Activated naive CD4-positive, alpha-beta T cell treated with anti-CD3 and anti-CD28 coated beads, Interleukin-2, amount 50 U/mL, for 24 hours (primary cell): ENCODE data around the gene CLIC3.
"Not testable (repeated sequence)": the region's sequence is repeated elsewhere in the genome, so short reads cannot be mapped to it uniquely, and the experiment has no call there.

Experiments used
- H3K27ac Mint-ChIP-seq: one replicate; pipeline ENCODE4 v1.8.0; 2021; ENCODE audit warnings: mild to moderate bottlenecking, mixed read lengths
- H3K27me3 Mint-ChIP-seq: one replicate; pipeline ENCODE4 v1.8.0; 2021; ENCODE audit warnings: mixed read lengths
- H3K36me3 Mint-ChIP-seq: one replicate; pipeline ENCODE4 v1.8.0; 2021; ENCODE audit warnings: mixed read lengths
- H3K4me1 Mint-ChIP-seq: one replicate; pipeline ENCODE4 v1.8.0; 2021; ENCODE audit warnings: mixed read lengths
- H3K4me3 Mint-ChIP-seq: one replicate; pipeline ENCODE4 v1.8.0; 2021; ENCODE audit warnings: mild to moderate bottlenecking, mixed read lengths
- H3K9me3 Mint-ChIP-seq: one replicate; pipeline ENCODE4 v1.8.0; 2021; ENCODE audit warnings: mixed read lengths

The CLIC3 gene

DNA sequence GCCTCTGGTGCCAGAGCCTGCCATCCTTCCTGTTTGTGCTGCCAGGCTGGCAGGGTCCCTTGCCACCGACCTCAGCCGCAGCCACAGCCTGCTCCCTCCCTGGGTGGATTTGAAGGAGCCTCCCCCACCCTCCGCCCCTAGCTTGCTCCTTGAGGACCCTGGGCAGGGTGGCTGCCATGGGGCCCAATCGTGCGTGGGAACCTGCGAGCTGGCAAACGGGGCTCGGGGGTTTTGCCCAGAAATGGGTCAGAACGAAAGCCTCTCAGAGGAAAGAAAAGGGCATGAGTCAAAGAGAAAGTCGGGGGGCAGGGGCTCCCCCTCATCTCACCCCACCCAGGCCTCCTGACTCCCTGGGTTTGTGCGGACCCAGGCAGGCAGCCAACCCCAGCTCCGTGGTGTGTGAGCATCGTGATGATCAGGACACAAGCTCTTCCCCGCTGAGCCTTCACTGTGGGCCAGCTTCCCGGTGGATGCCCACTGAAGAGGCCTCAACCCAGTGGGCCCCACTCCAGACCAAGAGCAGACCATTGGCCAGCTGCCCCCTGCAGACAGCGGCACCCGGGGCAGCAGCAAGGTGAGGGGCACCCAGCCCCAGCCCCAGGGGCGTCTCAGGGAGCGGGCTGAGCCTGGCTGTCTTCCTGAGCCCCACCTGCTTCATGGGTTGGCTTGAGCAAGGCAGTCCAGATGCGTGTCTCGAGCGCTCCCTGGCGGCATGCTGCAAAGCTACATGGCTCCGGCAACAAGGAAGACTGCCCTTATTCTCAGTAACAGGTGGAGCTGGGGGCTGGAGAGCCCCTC, 38.5 kb upstream of the CLIC3 start:
- no peaks in the 10 kb centered on the region for H3K36me3 Mint-ChIP-seq
- H3K9me3 Mint-ChIP-seq: no peaks in the 10 kb centered on the region
- peak overlapping the region; percentile 69 for H3K4me3 Mint-ChIP-seq
- H3K27me3 Mint-ChIP-seq: no peaks in the 10 kb centered on the region
- peak overlapping the region; percentile 51 for H3K27ac Mint-ChIP-seq
- H3K4me1 Mint-ChIP-seq: peaks cover 28% of the 10 kb centered on the region

DNA sequence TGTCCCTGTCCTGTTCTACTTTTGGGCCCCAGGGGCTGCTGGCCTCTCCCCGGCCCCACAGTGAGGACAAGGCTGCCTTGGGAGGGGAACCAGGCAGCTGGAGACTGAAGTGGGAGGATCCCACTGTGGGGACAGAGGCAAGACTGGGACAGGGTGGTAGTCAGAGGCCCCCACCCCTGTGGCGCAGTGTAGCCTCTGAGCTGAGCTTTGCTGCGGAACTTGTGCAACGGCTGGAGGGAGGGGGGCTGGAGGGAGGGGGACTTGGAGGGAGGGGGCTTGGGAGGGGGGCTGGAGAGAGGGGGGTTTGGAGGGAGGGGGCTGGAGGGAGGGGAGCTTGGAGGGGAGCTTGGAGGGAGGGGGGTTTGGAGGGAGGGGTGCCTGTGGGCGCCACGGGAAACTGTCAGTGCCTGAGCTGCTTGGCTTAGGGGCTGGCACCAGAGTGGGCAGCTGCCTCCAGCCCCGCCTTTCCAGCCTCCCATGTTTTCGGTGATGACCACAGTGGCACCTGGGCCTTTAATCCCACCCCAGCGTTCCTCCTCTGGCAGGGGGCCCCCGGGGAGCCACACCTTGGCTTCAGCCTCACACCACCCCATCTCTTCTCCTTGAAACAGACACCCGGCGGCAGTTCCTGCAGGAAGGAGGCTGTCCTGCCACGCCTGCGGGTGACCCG, 37.8 kb upstream of the CLIC3 start:
- no peaks in the 10 kb centered on the region for H3K36me3 Mint-ChIP-seq
- H3K27me3 Mint-ChIP-seq: no peaks in the 10 kb centered on the region
- no peak overlapping the region for H3K27ac Mint-ChIP-seq
- peak overlapping the region; percentile 69 for H3K4me3 Mint-ChIP-seq
- H3K4me1 Mint-ChIP-seq: peaks cover 35% of the 10 kb centered on the region
- H3K9me3 Mint-ChIP-seq: no peaks in the 10 kb centered on the region

DNA sequence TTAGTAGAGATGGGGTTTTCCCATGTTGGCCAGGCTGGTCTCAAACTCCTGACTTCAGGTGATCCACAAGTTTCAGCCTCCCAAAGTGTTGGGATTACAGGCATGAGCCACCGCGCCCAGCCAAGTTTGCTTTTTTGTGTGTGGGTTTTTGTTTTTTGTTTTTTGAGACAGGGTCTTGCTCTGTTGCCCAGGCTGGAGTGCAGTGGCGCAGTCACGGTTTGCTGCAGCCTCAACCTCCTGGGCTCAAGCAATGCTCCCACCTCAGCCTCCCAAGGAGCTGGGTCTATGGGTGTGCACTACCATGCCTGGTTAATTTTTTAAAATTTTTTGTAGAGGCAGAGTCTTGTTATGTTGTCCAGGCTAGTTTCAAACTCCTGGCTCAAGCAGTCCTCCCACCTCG, 37.1 kb upstream of the CLIC3 start:
- not testable (repeated sequence) for H3K27ac Mint-ChIP-seq, H3K36me3 Mint-ChIP-seq, H3K9me3 Mint-ChIP-seq, H3K27me3 Mint-ChIP-seq
- peak overlapping the region; percentile 30 for H3K4me3 Mint-ChIP-seq
- peaks cover 35% of the 10 kb centered on the region for H3K4me1 Mint-ChIP-seq

DNA sequence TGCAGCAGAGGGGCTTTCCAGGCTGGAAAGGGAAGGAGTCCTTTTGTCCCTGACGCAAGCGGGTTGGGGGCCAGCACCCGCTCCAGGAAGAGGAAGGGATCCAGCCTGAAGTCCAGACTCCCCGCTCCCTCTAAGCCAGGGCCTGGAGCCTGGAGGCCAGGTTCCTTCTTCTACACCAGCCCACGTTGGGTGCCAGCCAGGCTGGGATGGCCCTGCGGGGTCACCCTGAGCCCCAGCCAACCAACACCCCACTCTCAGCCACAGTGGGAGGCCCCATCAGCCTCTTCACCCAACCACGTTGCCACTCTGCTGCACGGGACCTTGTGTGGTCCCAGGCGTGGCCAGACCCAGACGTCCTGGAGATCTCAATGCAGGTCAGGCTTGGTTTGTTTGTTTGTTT, 36.5 kb upstream of the CLIC3 start:
- Mint-ChIP-seq H3K4me3 (no peak overlapping the region), H3K9me3 (no peaks in the 10 kb centered on the region), H3K36me3 (no peaks in the 10 kb centered on the region), H3K4me1 (peaks cover 35% of the 10 kb centered on the region), H3K27ac (no peak overlapping the region), H3K27me3 (no peaks in the 10 kb centered on the region)

DNA sequence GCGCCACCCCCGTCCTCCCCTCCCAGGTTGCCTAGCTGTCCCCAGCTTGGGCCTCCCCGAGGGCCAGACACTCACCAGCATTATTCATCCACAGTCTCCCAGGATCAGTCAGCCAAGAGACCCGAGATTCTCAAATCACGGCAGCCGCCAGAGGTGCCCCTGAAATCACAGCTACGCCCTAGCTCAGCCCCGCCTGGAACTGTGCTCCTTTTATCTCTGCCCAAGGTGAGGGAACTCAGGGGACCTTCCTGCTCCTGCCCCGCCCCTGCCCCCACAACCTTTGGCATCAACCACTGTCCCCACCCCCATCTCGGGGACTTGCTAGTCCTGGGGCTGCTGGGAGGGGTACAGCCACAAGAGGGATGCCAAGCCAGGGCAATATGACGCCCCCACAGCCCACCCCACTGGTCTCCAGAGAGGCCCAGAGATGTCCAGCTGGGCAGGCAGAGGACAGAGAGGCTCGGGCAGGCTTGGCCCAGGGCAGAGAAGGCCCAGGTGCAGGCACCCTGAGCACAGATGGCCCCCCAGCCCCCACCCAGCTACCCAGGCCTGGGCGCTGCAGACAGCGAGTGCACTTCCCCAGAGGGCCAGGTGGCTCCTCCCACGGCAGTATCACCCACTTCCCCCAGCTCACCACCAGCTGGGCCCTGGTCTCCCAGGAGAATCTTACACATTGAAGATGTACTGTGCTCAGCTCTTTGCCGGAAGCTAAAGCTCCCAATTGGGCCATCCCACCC, 35.7 kb upstream of the CLIC3 start, which contains the start of gene FUT7:
Gene FUT7, minus strand, starts transcription at position 185 of the 737 bp plus-strand sequence. Its CDS starts 97 bp downstream, at position 88.
- Mint-ChIP-seq H3K36me3 (no peaks in the 10 kb centered on the region), H3K27me3 (no peaks in the 10 kb centered on the region), H3K27ac (no peak within 1 kb of the TSS), H3K4me1 (peaks cover 38% of the 10 kb centered on the region), H3K4me3 (no peak within 1 kb of the TSS), H3K9me3 (no peaks in the 10 kb centered on the region)

DNA sequence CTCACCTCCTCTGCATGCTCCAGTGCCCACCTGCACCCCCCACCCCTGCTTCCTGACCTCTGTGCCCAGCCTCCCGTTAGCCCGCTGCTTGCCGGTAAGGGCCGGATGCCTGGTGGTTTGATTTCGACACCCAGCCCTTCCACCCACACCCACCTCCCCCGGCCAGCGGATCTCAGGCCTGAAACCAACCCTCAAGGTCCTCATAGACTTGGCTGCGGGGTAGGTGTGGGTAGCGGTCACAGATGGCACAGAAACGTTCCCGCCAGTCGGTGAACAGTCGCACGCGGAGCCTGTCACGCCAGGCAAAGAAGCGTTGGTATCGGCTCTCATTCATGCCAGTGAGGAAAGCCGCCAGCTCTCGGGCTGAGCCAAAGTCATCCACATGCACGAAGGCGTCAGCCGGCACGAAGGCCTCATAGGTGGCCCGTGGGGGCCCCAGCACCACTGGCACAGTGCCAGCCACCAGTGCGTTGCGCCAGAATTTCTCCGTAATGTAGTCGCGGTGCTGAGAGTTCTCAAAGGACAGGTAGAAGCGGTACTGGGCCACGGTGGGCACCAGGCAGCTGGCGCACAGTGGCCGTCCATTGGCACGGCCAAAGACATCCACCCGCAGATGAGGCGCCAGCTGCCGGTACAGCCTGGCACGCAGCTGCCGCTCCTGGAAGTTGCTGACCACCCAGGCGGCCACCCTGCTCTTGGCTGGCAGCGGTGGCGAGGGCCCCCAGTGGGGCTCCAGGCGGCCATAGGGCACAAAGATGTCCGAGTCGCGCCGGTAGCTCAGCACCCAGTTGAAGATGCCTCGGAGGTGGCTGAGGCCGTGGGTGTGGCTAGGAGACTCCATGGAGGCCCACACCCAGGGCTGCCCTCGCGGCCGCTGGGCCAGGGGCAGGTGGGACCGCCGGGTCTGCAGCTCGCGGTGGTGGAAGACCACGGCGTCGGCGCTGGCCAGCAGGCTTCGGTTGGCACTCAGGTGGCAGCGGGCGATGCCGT, 34.5 kb upstream of the CLIC3 start:
- no peak overlapping the region for H3K27ac Mint-ChIP-seq

DNA sequence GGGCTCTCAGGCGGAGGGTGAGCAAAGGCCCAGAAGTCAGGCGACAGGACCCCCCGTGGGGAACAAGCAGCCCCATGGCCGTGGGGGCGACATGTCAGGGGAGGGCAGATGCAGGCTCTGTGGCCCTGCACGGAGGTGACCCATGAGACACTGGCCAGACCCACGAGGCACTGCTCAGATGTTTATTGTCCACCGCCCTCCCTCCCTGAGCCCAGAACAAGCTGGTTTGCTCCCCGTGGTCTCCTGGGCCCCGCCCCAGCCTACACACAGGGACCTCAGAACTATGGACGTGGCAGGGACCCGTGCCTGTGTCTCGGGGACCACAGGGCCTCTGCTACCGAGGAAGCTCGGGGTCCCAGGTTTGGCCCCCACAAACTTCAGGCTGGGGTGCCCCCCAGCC, 33.6 kb upstream of the CLIC3 start:
- Mint-ChIP-seq H3K36me3 (no peaks in the 10 kb centered on the region), H3K27me3 (no peaks in the 10 kb centered on the region), H3K4me1 (peaks cover 36% of the 10 kb centered on the region), H3K4me3 (peak overlapping the region; percentile 7), H3K9me3 (no peaks in the 10 kb centered on the region), H3K27ac (no peak overlapping the region)

More for the DNA sequence above, 34.5 kb upstream of the CLIC3 start:
- Mint-ChIP-seq H3K27me3 (no peaks in the 10 kb centered on the region), H3K4me1 (peaks cover 40% of the 10 kb centered on the region), H3K36me3 (no peaks in the 10 kb centered on the region), H3K4me3 (peak overlapping the region; percentile 26), H3K9me3 (no peaks in the 10 kb centered on the region)

DNA sequence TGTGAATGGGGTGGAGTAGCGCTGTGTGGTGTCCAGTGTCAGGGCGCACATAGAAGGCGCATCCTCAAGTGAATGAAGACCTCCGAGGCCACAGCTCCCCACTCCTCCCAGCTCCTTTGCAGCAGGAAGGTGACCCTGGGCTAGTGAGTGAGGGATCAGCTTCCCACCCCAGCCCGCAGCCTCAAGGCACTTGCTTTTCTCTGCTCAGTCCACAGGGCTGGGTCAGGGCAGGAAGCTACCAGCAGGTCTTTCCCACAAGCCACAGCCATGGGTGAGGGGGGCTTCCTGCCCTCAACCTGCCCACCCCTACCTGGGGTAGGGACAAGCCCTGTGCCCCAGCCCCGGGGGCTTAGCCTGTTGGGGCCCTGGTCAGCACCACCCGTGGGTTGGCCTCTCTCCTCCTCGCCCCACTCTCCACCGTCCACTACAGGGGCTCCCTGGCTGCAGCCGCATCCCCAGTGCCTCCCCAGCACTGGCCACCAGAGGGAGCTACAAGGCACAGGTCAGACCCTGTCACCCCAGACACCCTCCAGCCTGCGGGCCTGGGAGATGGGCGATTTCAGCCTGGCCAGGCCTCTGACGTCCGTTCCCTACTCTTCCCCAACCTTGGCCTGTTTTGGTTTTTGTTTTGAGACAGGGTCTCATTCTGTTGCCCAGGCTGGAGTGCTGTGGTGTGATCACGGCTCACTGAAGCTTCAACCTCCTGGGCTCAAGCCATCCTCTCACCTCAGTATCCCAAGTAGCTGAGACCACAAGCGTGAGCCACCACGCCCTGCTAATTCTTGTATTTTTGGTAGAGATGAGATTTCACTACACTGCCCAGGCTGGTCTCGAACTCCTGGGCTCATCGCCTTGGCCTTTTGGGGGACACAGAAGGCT, 32.9 kb upstream of the CLIC3 start:
- Mint-ChIP-seq H3K9me3 (no peaks in the 10 kb centered on the region), H3K4me1 (peaks cover 29% of the 10 kb centered on the region), H3K27me3 (no peaks in the 10 kb centered on the region), H3K36me3 (no peaks in the 10 kb centered on the region), H3K4me3 (peak overlapping the region; percentile 69), H3K27ac (no peak overlapping the region)

DNA sequence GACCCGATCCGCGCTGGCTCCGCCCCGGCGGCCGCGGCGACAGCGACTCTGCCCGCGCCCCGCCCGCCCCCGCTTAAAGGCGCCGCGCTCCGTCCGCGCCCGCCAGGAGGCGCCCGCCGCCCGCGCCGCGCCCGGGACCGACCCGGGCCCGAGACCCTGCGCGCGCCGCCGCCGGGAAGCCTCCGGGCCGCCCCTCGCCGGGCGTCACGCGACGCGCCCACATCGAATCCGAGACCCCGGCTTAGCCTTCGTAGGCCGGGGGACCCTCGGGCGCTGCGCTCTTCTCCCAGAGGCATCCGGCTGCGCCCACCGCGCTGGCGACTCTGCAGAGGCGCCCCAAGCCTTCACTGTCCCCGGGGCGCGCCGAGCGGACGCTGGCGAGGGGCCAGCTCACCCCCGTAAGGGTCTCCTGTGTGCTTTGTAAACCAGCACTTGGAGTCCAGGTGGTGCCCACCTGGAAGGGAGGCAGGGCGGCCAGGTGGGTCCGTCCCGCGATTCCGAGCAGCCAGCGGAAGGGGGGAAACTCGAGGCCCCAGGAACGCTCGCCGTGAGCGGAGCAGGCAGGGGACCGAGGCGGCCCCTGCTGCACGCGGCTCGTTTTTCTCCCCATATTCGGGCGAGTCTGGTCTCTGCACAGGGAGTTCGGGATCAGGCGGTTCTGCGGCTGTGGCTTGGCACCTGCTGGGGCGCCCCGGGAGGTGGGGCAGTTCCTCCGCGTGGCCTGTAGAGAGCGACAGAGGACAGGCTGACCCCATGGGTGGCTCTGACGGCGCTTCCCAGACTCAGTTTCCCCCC, 32.1 kb upstream of the CLIC3 start:
- Mint-ChIP-seq H3K4me1 (peaks cover 25% of the 10 kb centered on the region), H3K27me3 (no peaks in the 10 kb centered on the region), H3K36me3 (no peaks in the 10 kb centered on the region), H3K27ac (peak overlapping the region; percentile 65), H3K9me3 (no peaks in the 10 kb centered on the region), H3K4me3 (peak overlapping the region; percentile 69)

DNA sequence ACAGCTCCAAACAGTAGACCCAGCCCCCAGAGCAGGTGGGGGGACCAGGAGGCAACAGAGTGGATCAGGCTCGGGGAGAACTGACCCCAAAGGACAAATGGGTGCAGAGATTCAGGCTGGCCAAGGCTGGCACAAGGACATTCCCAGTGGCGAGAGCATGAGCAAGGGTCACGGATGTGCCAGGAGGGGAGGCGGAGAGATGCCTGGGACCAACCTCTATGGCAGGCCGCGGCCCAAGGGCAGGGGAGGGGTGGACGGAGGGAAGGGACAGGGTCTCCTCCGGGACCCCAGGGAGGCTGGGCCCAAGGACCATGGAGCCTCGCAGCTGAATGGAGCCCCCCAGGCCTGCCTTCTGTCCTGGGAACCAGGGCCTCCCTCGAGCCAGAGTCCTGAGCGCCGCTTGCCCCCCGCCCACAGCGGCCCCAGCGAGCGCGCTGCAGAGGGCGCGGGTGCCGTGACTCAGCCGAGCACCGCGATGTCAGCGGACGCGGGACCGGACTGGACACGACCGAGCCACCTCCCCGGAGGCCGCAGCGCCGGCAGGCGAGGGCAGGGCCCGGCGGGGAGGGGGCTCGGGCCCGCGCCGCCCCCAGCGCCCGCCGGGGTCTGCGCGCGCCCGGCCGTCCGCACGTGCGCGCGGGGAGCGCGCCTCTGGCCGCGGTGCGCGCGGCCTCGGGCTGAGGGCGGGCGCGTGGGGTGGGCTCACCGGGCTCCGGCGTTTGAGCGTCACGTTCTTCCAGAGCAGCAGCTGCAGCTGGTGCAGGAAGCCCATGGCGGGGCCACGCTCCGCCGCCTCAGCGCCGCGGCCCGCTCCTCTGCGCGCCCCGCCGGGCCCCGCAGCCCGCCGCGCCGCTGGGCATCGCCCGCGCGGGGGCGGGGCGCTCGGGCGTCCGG, 31.2 kb upstream of the CLIC3 start, which contains the start of gene ABCA2:
Gene ABCA2, minus strand, starts transcription at position 869 of the 894 bp plus-strand sequence. Its CDS starts 97 bp downstream, at position 772.
- Mint-ChIP-seq H3K9me3 (no peaks in the 10 kb centered on the region), H3K27ac (peak within 1 kb of the TSS; percentile 65), H3K27me3 (no peaks in the 10 kb centered on the region), H3K4me3 (peak within 1 kb of the TSS; percentile 83), H3K4me1 (peaks cover 25% of the 10 kb centered on the region), H3K36me3 (no peaks in the 10 kb centered on the region)

DNA sequence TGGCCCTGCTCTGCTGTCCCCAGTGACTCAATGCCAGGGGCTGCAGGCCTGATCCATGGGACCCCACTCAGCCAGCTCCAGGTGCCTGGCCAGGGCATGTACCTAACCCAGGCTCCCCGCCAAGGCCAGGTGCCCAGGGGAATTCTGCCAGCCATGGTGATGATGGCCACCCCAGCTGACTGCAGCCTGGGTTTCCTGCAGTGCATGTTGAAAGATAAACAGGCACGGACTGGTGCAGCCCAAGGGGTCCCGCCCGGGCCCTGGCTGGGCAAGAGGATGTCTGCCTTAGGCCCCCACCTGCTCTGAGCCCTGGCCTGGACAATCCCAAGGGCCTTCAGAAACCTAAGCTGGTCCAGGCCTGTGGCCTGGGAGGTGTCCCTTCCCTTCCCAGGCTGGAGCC, 30.5 kb upstream of the CLIC3 start:
- Mint-ChIP-seq H3K4me3 (peak overlapping the region; percentile 83), H3K27me3 (no peaks in the 10 kb centered on the region), H3K27ac (no peak overlapping the region), H3K4me1 (peaks cover 22% of the 10 kb centered on the region), H3K36me3 (no peaks in the 10 kb centered on the region), H3K9me3 (no peaks in the 10 kb centered on the region)

DNA sequence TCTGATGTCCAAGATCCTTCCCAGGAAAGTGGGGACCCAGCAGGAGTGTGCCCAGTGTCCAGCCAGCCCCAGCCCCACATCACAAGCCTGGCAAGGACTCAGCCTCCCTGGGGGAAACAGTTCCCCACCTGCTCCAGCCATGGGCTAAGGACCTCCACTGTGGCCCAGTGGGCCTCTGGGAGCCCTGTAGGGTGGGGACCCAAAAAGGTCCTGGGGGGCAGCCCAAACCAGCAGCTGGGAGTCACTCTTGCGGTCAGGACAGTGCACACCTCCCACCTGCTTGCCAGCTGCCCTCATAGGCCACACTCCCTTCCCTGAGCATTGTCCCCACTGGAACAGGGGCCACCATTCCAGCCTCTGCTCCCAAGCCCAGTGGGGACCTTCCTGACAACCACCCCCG, 30.0 kb upstream of the CLIC3 start:
- Mint-ChIP-seq H3K27me3 (no peaks in the 10 kb centered on the region), H3K9me3 (no peaks in the 10 kb centered on the region), H3K36me3 (no peaks in the 10 kb centered on the region), H3K4me1 (peaks cover 20% of the 10 kb centered on the region), H3K27ac (no peak overlapping the region), H3K4me3 (no peak overlapping the region)

DNA sequence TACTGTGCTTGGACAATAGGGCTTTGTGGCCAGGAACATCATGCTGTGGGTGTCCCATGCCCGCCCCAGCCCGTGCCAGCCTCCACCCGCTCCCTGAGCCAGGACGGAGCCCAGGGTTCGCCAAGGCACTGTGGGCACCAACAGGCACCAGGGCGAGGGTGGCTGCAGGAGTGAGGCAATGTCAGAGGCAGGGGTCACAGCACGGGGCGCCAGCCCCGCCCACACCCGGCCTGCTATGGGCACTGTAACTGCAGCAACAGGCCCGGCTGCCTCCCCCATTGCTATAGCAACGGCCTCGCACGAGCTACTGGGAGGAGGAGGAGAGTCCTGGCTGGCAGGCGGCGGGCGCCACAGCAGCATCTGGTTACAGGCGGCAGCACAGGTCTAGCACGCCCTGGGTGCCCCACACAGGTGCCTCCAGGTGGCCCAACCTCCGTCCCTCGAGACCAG, 29.2 kb upstream of the CLIC3 start:
- Mint-ChIP-seq H3K9me3 (no peaks in the 10 kb centered on the region), H3K27ac (no peak overlapping the region), H3K36me3 (no peaks in the 10 kb centered on the region), H3K4me1 (peaks cover 16% of the 10 kb centered on the region), H3K4me3 (no peak overlapping the region), H3K27me3 (no peaks in the 10 kb centered on the region)
